Measurements from ENCODE around the gene ADAMTSL3. TPM values are rescaled to one million over a fixed set of nuclear protein-coding genes. Genes with fewer than 3 reads are reported as not detected.
"Not testable (repeated sequence)": the region's sequence is repeated elsewhere in the genome, so short reads cannot be mapped to it uniquely, and the experiment has no call there.

ADAMTSL3 gene
- total RNA-seq, 1 donor from 2014 or later = 0.67 TPM

GRCh38 chr15:84050076-84050475 lies 396.2 kb downstream of the ADAMTSL3 start:
- no peak for DNase-seq (ENCODE audit: low read depth)
- H3K36me3 ChIP-seq (ENCODE audit: control insufficient read depth, insufficient read depth, low read length) = no peaks in the 10 kb centered on the region
- no peak for TF ChIP-seq CTCF (IDR thresholded peaks at IDR 0.05; ENCODE audit: insufficient read depth, low read length, poor library complexity, severe bottlenecking)
- H3K4me3 ChIP-seq (ENCODE audit: low read depth, low read length) = no peak overlapping the region
- no peaks in the 10 kb centered on the region for H3K27me3 ChIP-seq (ENCODE audit: control insufficient read depth, insufficient read depth, low read length)

GRCh38 chr15:84051146-84051545 lies 397.2 kb downstream of the ADAMTSL3 start:
- DNase-seq (ENCODE audit: low read depth); H3K27me3 ChIP-seq (ENCODE audit: control insufficient read depth, insufficient read depth, low read length); H3K4me3 ChIP-seq (ENCODE audit: low read depth, low read length); H3K36me3 ChIP-seq (ENCODE audit: control insufficient read depth, insufficient read depth, low read length): not testable (repeated sequence)

- H3K27me3 ChIP-seq (ENCODE audit: control insufficient read depth, insufficient read depth, low read length); DNase-seq (ENCODE audit: low read depth); H3K4me3 ChIP-seq (ENCODE audit: low read depth, low read length); H3K36me3 ChIP-seq (ENCODE audit: control insufficient read depth, insufficient read depth, low read length): not testable (repeated sequence)
- TF ChIP-seq CTCF (IDR thresholded peaks at IDR 0.05; ENCODE audit: insufficient read depth, low read length, poor library complexity, severe bottlenecking) = peak; percentile 10
Measured at GRCh38 chr15:84054544-84054943, 400.6 kb downstream of the ADAMTSL3 start.

GRCh38 chr15:84057714-84058331 lies 403.9 kb downstream of the ADAMTSL3 start:
- H3K36me3 ChIP-seq (ENCODE audit: control insufficient read depth, insufficient read depth, low read length) = no peaks in the 10 kb centered on the region
- no peak for DNase-seq (ENCODE audit: low read depth)
- no peaks in the 10 kb centered on the region for H3K27me3 ChIP-seq (ENCODE audit: control insufficient read depth, insufficient read depth, low read length)
- TF ChIP-seq CTCF (IDR thresholded peaks at IDR 0.05; ENCODE audit: insufficient read depth, low read length, poor library complexity, severe bottlenecking) = no peak
- H3K4me3 ChIP-seq (ENCODE audit: low read depth, low read length) = no peak overlapping the region

DNA sequence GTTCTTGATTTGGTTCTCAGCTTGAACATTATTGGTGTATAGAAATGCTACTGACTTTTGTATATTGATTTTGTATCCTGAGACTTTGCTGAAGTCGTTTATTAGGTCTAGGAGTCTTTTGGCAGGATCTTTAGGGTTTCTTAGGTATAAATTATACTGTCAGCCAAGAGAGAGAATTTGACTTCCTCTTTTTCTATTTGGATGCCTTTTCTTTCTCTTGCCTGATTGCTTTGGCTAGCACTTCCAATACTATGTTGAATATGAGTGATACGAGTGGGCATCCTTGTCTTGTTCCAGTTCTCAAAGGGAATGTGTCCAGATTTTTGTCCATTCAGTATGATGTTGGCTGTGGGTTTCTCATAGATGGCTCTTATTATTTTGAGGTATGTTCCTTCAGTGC lies 409.8 kb downstream of the ADAMTSL3 start:
- not testable (repeated sequence) for H3K4me3 ChIP-seq (ENCODE audit: low read depth, low read length); H3K36me3 ChIP-seq (ENCODE audit: control insufficient read depth, insufficient read depth, low read length); H3K27me3 ChIP-seq (ENCODE audit: control insufficient read depth, insufficient read depth, low read length); DNase-seq (ENCODE audit: low read depth)

- not testable (repeated sequence) for H3K27me3 ChIP-seq (ENCODE audit: control insufficient read depth, insufficient read depth, low read length); H3K4me3 ChIP-seq (ENCODE audit: low read depth, low read length); H3K36me3 ChIP-seq (ENCODE audit: control insufficient read depth, insufficient read depth, low read length); DNase-seq (ENCODE audit: low read depth)
Measured at GRCh38 chr15:84068674-84069073, 414.8 kb downstream of the ADAMTSL3 start.

DNA sequence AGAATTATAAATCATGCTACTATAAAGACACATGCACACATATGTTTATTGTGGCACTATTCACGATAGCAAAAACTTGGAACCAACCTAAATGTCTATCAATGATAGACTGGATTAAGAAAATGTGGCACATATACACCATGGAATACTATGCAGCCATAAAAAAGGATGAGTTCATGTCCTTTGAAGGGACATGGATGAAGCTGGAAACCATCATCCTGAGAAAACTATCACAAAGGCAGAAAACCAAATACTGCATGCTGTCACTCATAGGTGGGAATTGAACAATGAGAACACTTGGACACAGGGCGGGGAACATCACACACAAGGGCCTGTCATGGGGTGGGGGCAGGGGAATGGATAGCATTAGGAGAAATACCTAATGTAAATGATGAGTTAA lies 424.1 kb downstream of the ADAMTSL3 start:
- DNase-seq (ENCODE audit: low read depth); H3K27me3 ChIP-seq (ENCODE audit: control insufficient read depth, insufficient read depth, low read length); H3K36me3 ChIP-seq (ENCODE audit: control insufficient read depth, insufficient read depth, low read length); H3K4me3 ChIP-seq (ENCODE audit: low read depth, low read length): not testable (repeated sequence)

- H3K27me3 ChIP-seq (ENCODE audit: control insufficient read depth, insufficient read depth, low read length); H3K36me3 ChIP-seq (ENCODE audit: control insufficient read depth, insufficient read depth, low read length); DNase-seq (ENCODE audit: low read depth): not testable (repeated sequence)
- H3K4me3 ChIP-seq (ENCODE audit: low read depth, low read length) = peak overlapping the region; percentile 45
Measured at GRCh38 chr15:84079325-84079884, 425.5 kb downstream of the ADAMTSL3 start.
